Lung (tissue), 12 donors: ENCODE measurements around the gene TOR1B. TPM values are rescaled to one million over a fixed set of nuclear protein-coding genes. Genes with fewer than 3 reads are reported as not detected.

Experiments
- ATAC-seq: fragments of 200-7000 bp; cut with Tn5 transposase; one replicate; pipeline ENCODE4 v1.9.1; 2020; ENCODE audit warnings: moderate number of reproducible peaks; ENCODE audit not compliant: insufficient read depth, low FRiP score
- DNase-seq, 3 donors: peaks; one replicate each; pipeline ENCODE4 v3.0.0-alpha.2; 2013 to 2017
- H3K27ac ChIP-seq, 2 donors: one replicate each; pipeline ENCODE4 v1.5.1; 2013; ENCODE audit warnings: mild to moderate bottlenecking in 2 of 2, moderate library complexity in 2 of 2, control low read depth in 1 of 2, inconsistent platforms in 1 of 2, low read depth in 1 of 2, low read length in 1 of 2
- H3K27me3 ChIP-seq, 3 donors: one replicate each; pipeline ENCODE4 v1.5.1; 2013; ENCODE audit warnings: low read length in 2 of 3; ENCODE audit not compliant: control insufficient read depth in 3 of 3, insufficient read depth in 3 of 3
- H3K36me3 ChIP-seq, 4 donors: one replicate each; pipeline ENCODE4 v1.5.1; 2013; ENCODE audit warnings: low read length in 4 of 4, mild to moderate bottlenecking in 1 of 4, moderate library complexity in 1 of 4; ENCODE audit not compliant: control insufficient read depth in 4 of 4, insufficient read depth in 4 of 4
- H3K4me1 ChIP-seq, 5 donors: one replicate each; pipeline ENCODE4 v1.5.1; 2013; ENCODE audit warnings: low read length in 5 of 5, mild to moderate bottlenecking in 2 of 5, moderate library complexity in 1 of 5; ENCODE audit not compliant: control insufficient read depth in 5 of 5, insufficient read depth in 5 of 5
- H3K4me3 ChIP-seq: one replicate; pipeline ENCODE4 v1.5.1; 2013; ENCODE audit warnings: mild to moderate bottlenecking, control low read depth, moderate library complexity
- H3K9ac ChIP-seq, 2 donors: one replicate each; pipeline ENCODE4 v1.5.1; 2013; ENCODE audit warnings: low read length in 2 of 2, control low read depth in 1 of 2; ENCODE audit not compliant: insufficient read depth in 1 of 2
- H3K9me3 ChIP-seq, 4 donors: one replicate each; pipeline ENCODE4 v1.5.1; 2013; ENCODE audit warnings: low read length in 3 of 4, mild to moderate bottlenecking in 1 of 4, moderate library complexity in 1 of 4; ENCODE audit not compliant: control insufficient read depth in 4 of 4, insufficient read depth in 3 of 4
- CTCF ChIP-seq: IDR thresholded peaks from 2 replicates; pipeline ENCODE4 v1.5.1; 2012; ENCODE audit warnings: mild to moderate bottlenecking; ENCODE audit errors: control extremely low read depth, extremely low read depth
- WGBS, 2 donors: extraction: QIAGEN DNeasy Blood & Tissue Kit; methylation state at CpG; one replicate each; pipeline ENCODE4 v1.1.7; 2013; 5-methylcytosine and 5-hydroxymethylcytosine counted together
- polyA plus RNA-seq, 2 donors: library from polyadenylated mRNA; stranded (reverse); fragments of 200-250 nt; gene quantifications; one replicate each; pipeline ENCODE4 v1.2.1, GENCODE V29; 2013
- total RNA-seq, 2 donors: library from RNA; depleted of rRNA in 1 of 2; stranded (reverse); fragments of >200 nt in 1 of 2; gene quantifications; one replicate each; pipeline ENCODE4 v1.2.1, GENCODE V29; 2014 to 2021
- donor health status: control.
- donor health status: control.
- donor health status: Bipolar disorder and iron deficiency.
- donor health status: healthy.
- donor health status: DM: yes; HTN: yes; CAD: no.

The TOR1B gene
- total and polyA plus RNA-seq, 4 donors, result 10.1 to 26.7 (median 26.0) TPM

GRCh38 chr9:129813661-129814060 lies 10.7 kb downstream of the TOR1B start:
- no peaks in the 10 kb centered on the region for H3K27me3 ChIP-seq
- no peak for TF ChIP-seq CTCF
- no peaks in the 10 kb centered on the region for H3K9me3 ChIP-seq
- DNase-seq (no peak), ATAC-seq (no peak)
- H3K4me3 ChIP-seq, result no peak overlapping the region
- no peak overlapping the region for H3K27ac ChIP-seq
- H3K9ac ChIP-seq, result no peak overlapping the region
- no peaks in the 10 kb centered on the region for H3K4me1 ChIP-seq
- H3K36me3 ChIP-seq, result peaks cover 16 to 51% (median 22%) of the 10 kb centered on the region in 4 donors
- WGBS, 2 donors, result 87 to 93% methylated on average over 9 of the region's 9 CpGs

- H3K9me3 ChIP-seq, result no peaks in the 10 kb centered on the region
- H3K36me3 ChIP-seq, result peaks cover 12 to 53% (median 17%) of the 10 kb centered on the region in 4 donors
- H3K27ac ChIP-seq, result no peak overlapping the region
- no peak overlapping the region for H3K4me3 ChIP-seq
- no peaks in the 10 kb centered on the region for H3K27me3 ChIP-seq
- no peak for TF ChIP-seq CTCF
- H3K4me1 ChIP-seq, result no peaks in the 10 kb centered on the region
- H3K9ac ChIP-seq, result no peak overlapping the region
- DNase-seq (no peak), ATAC-seq (no peak)
- WGBS, 2 donors, result 89 to 91% methylated on average over 17 of the region's 17 CpGs
These were observed 11.6 kb downstream of the TOR1B start for GRCh38 chr9:129814432-129815223.

GRCh38 chr9:129815278-129815677 lies 12.3 kb downstream of the TOR1B start:
- H3K27me3 ChIP-seq, result no peaks in the 10 kb centered on the region
- no peak overlapping the region for H3K9ac ChIP-seq
- 88 to 89% methylated on average over 8 to 11 of the region's 11 CpGs for WGBS, 2 donors
- DNase-seq (no peak), ATAC-seq (no peak)
- H3K4me1 ChIP-seq, result no peaks in the 10 kb centered on the region
- no peak overlapping the region for H3K27ac ChIP-seq
- H3K4me3 ChIP-seq, result no peak overlapping the region
- H3K36me3 ChIP-seq, result peaks cover 12 to 49% (median 17%) of the 10 kb centered on the region in 4 donors
- no peaks in the 10 kb centered on the region for H3K9me3 ChIP-seq
- no peak for TF ChIP-seq CTCF
